HEK293 (cell line): Measurements from ENCODE around the gene NUP153.
A peak's percentile ranks its signal among the peaks of the same experiment; 100 is the strongest.

Experiments used
- CTCF ChIA-PET: fragments of 350-600 bp; formaldehyde crosslinking; extraction: SDS; loops from one replicate; lab custom pipeline; 2021; ENCODE audit warnings: antibody characterized with exemption; lab: Yijun Ruan, JAX
- POLR2A ChIA-PET: fragments of 300-600 bp; formaldehyde crosslinking; extraction: SDS; loops from one replicate; lab custom pipeline; 2020; ENCODE audit warnings: antibody characterized with exemption, inconsistent platforms; lab: Yijun Ruan, JAX
- H3K27ac ChIP-seq: fragments of 200-500 bp; sonication (Bioruptor generic); 2 replicates; pipeline ENCODE4 v1.5.1; 2014; ENCODE audit warnings: low read depth, low read length, control low read depth, inconsistent platforms; ENCODE audit errors: extremely low read depth
- H3K36me3 ChIP-seq, 2 experiments: fragments of 200-500 bp in 1 of 2; sonication (Bioruptor generic) in 1 of 2; 1 replicate in 1 of 2; 2 replicates in 1 of 2; pipeline ENCODE4 v1.5.1; 2014 to 2017; ENCODE audit warnings: inconsistent platforms in 2 of 2, low read length in 2 of 2; ENCODE audit not compliant: control insufficient read depth in 2 of 2, insufficient read depth in 1 of 2
- H3K4me1 ChIP-seq: fragments of 200-500 bp; sonication (Bioruptor generic); 2 replicates; pipeline ENCODE4 v1.5.1; 2014; ENCODE audit warnings: mild to moderate bottlenecking, low read length, inconsistent platforms; ENCODE audit not compliant: control insufficient read depth, insufficient read depth
- H3K4me3 ChIP-seq: 2 replicates; pipeline ENCODE4 v1.5.1; 2011; ENCODE audit warnings: low read depth, mild to moderate bottlenecking, control low read depth, low read length, moderate library complexity
- H3K9me3 ChIP-seq: fragments of 200-500 bp; sonication (Bioruptor generic); 2 replicates; pipeline ENCODE4 v1.5.1; 2014; ENCODE audit warnings: low read depth, low read length, inconsistent platforms; ENCODE audit not compliant: control insufficient read depth, insufficient read depth
- BCL11A ChIP-seq: fragments of 450-650 bp; formaldehyde crosslinking; IDR thresholded peaks from 2 replicates; pipeline ENCODE4 v1.5.1; 2016; ENCODE audit warnings: low read depth, missing biosample characterization, missing genetic modification characterization
- HOXD13 ChIP-seq: sonication (generic); formaldehyde crosslinking; IDR thresholded peaks from 2 replicates; pipeline ENCODE4 v1.8.0; 2022; ENCODE audit warnings: missing genetic modification reagents, borderline replicate concordance
- KLF10 ChIP-seq: fragments of 450-650 bp; IDR thresholded peaks from 2 replicates; pipeline ENCODE4 v1.5.1; 2018; ENCODE audit warnings: missing biosample characterization, mild to moderate bottlenecking, missing genetic modification characterization
- KLF7 ChIP-seq: fragments of 450-650 bp; formaldehyde crosslinking; IDR thresholded peaks from 2 replicates; pipeline ENCODE4 v1.5.1; 2016; ENCODE audit warnings: missing biosample characterization, missing genetic modification characterization, borderline replicate concordance
- KLF8 ChIP-seq: fragments of 450-650 bp; formaldehyde crosslinking; IDR thresholded peaks from 2 replicates; pipeline ENCODE4 v1.5.1; 2016; ENCODE audit warnings: missing biosample characterization, missing genetic modification characterization
- PATZ1 ChIP-seq: fragments of 450-650 bp; formaldehyde crosslinking; IDR thresholded peaks from 2 replicates; pipeline ENCODE4 v1.5.1; 2016; ENCODE audit warnings: missing biosample characterization, missing genetic modification characterization
- SP2 ChIP-seq: fragments of 450-650 bp; formaldehyde crosslinking; IDR thresholded peaks from 2 replicates; pipeline ENCODE4 v1.5.1; 2016; ENCODE audit warnings: missing biosample characterization, missing genetic modification characterization
- SP3 ChIP-seq: fragments of 450-650 bp; formaldehyde crosslinking; IDR thresholded peaks from 2 replicates; pipeline ENCODE4 v1.5.1; 2016; ENCODE audit warnings: missing biosample characterization, missing genetic modification characterization
- YY1 ChIP-seq: fragments of 450-650 bp; formaldehyde crosslinking; IDR thresholded peaks from 2 replicates; pipeline ENCODE4 v1.5.1; 2018; ENCODE audit warnings: missing biosample characterization, missing genetic modification characterization
- YY2 ChIP-seq: fragments of 450-650 bp; formaldehyde crosslinking; IDR thresholded peaks from 2 replicates; pipeline ENCODE4 v1.5.1; 2016; ENCODE audit warnings: missing biosample characterization, missing genetic modification characterization
- ZBTB1 ChIP-seq: fragments of 450-650 bp; formaldehyde crosslinking; IDR thresholded peaks from 2 replicates; pipeline ENCODE4 v1.5.1; 2016; ENCODE audit warnings: missing biosample characterization, missing genetic modification characterization
- ZNF10 ChIP-seq: fragments of 450-650 bp; formaldehyde crosslinking; IDR thresholded peaks from 2 replicates; pipeline ENCODE4 v1.5.1; 2017; ENCODE audit warnings: missing biosample characterization, missing genetic modification characterization
- ZNF155 ChIP-seq: fragments of 450-650 bp; formaldehyde crosslinking; IDR thresholded peaks from 2 replicates; pipeline ENCODE4 v1.5.1; 2016; ENCODE audit warnings: missing biosample characterization, missing genetic modification characterization
- ZNF2 ChIP-seq: fragments of 450-650 bp; formaldehyde crosslinking; IDR thresholded peaks from 2 replicates; pipeline ENCODE4 v1.5.1; 2016; ENCODE audit warnings: missing biosample characterization, missing genetic modification characterization
- ZNF24 ChIP-seq: fragments of 450-650 bp; formaldehyde crosslinking; IDR thresholded peaks from 2 replicates; pipeline ENCODE4 v1.5.1; 2016; ENCODE audit warnings: missing biosample characterization, missing genetic modification characterization
- ZNF280D ChIP-seq: fragments of 450-650 bp; formaldehyde crosslinking; IDR thresholded peaks from 2 replicates; pipeline ENCODE4 v1.5.1; 2016; ENCODE audit warnings: missing biosample characterization, missing genetic modification characterization
- ZNF341 ChIP-seq: fragments of 450-650 bp; formaldehyde crosslinking; IDR thresholded peaks from 2 replicates; pipeline ENCODE4; 2016; ENCODE audit warnings: low read depth, missing biosample characterization, missing genetic modification characterization
- ZNF48 ChIP-seq: fragments of 450-650 bp; formaldehyde crosslinking; IDR thresholded peaks from 2 replicates; pipeline ENCODE4 v1.5.1; 2016; ENCODE audit warnings: missing biosample characterization, missing genetic modification characterization
- ZNF514 ChIP-seq: fragments of 450-650 bp; formaldehyde crosslinking; IDR thresholded peaks from 2 replicates; pipeline ENCODE4 v1.5.1; 2016; ENCODE audit warnings: missing biosample characterization, missing genetic modification characterization
- ZNF558 ChIP-seq: fragments of 450-650 bp; formaldehyde crosslinking; IDR thresholded peaks from 2 replicates; pipeline ENCODE4 v1.5.1; 2016; ENCODE audit warnings: missing biosample characterization, missing genetic modification characterization
- ZNF580 ChIP-seq: fragments of 450-650 bp; formaldehyde crosslinking; IDR thresholded peaks from 2 replicates; pipeline ENCODE4 v1.5.1; 2016; ENCODE audit warnings: missing biosample characterization, missing genetic modification characterization
- ZNF600 ChIP-seq: fragments of 450-650 bp; formaldehyde crosslinking; IDR thresholded peaks from 2 replicates; pipeline ENCODE4 v1.5.1; 2016; ENCODE audit warnings: missing biosample characterization, missing genetic modification characterization
- ZNF624 ChIP-seq: fragments of 450-650 bp; formaldehyde crosslinking; IDR thresholded peaks from 2 replicates; pipeline ENCODE4 v1.5.1; 2017; ENCODE audit warnings: missing biosample characterization, missing genetic modification characterization
- ZNF629 ChIP-seq: fragments of 450-650 bp; formaldehyde crosslinking; IDR thresholded peaks from 2 replicates; pipeline ENCODE4 v1.5.1; 2017; ENCODE audit warnings: missing biosample characterization, missing genetic modification characterization
- ZNF660 ChIP-seq: fragments of 450-650 bp; IDR thresholded peaks from 2 replicates; pipeline ENCODE4 v1.5.1; 2018; ENCODE audit warnings: missing biosample characterization, mild to moderate bottlenecking, missing genetic modification characterization
- ZNF692 ChIP-seq: fragments of 450-650 bp; formaldehyde crosslinking; IDR thresholded peaks from 2 replicates; pipeline ENCODE4 v1.5.1; 2016; ENCODE audit warnings: missing biosample characterization, missing genetic modification characterization
- ZNF704 ChIP-seq: fragments of 450-650 bp; formaldehyde crosslinking; IDR thresholded peaks from 2 replicates; pipeline ENCODE4 v1.5.1; 2016; ENCODE audit warnings: missing biosample characterization, missing genetic modification characterization
- ZNF76 ChIP-seq: fragments of 450-650 bp; formaldehyde crosslinking; IDR thresholded peaks from 2 replicates; pipeline ENCODE4; 2016; ENCODE audit warnings: low read depth, missing biosample characterization, missing genetic modification characterization, borderline replicate concordance
- ZSCAN30 ChIP-seq: fragments of 450-650 bp; IDR thresholded peaks from 2 replicates; pipeline ENCODE4 v1.5.1; 2018; ENCODE audit warnings: missing biosample characterization, mild to moderate bottlenecking, missing genetic modification characterization, moderate library complexity

Gene NUP153

GRCh38 chr6:17599877-17600526 lies 106.7 kb downstream of the NUP153 start, which contains the start of gene FAM8A1:
TSS of gene FAM8A1 (plus strand) at chr6:17600302. CDS start at chr6:17600410, 108 bp downstream.
- Histone ChIP-seq H3K27ac (peak within 1 kb of the TSS; percentile 66), H3K4me3 (peak within 1 kb of the TSS; percentile 81), H3K9me3 (no peaks in the 10 kb centered on the region), H3K4me1 (peaks cover 6% of the 10 kb centered on the region), H3K36me3 (peaks cover 13 to 26% of the 10 kb centered on the region in 2 experiments)
- CTCF ChIA-PET = interaction anchor here (0.6 to 1.2 kb wide), 5 partner anchors 15 to 245 kb away, joined by 3 to 4 read pairs (median 3); no protein-coding TSS in a partner anchor
- POLR2A ChIA-PET = interaction anchor here (0.6 to 2.0 kb wide), 33 partner anchors 9 to 974 kb away, joined by 3 to 20 read pairs (median 4); partner anchors contain the start of genes CAP2 and NUP153
- TF ChIP-seq ZBTB1 (tag by site-specific recombination) = peak; percentile 96
- 0 out of 2 replicates have a peak, but pooled peaks have one; percentile 31 for TF ChIP-seq YY1 (tag by site-specific recombination)
- no peak for TF ChIP-seq ZNF624
- peak; percentile 60; the same call in 1 of the 2 replicates for TF ChIP-seq ZNF2 (tag by site-specific recombination)
- TF ChIP-seq ZNF660 (tag by site-specific recombination) = peak; percentile 16; the same call in 1 of the 2 replicates
- TF ChIP-seq SP2 (tag by site-specific recombination) = peak; percentile 94
- TF ChIP-seq YY2 = peak; percentile 36; the same call in 1 of the 2 replicates
- peak; percentile 95 for TF ChIP-seq PATZ1 (tag by site-specific recombination)
- TF ChIP-seq ZNF24 (tag by site-specific recombination) = peak; percentile 70; the same call in 1 of the 2 replicates
- TF ChIP-seq ZNF514 = no peak
- peak; percentile 88 for TF ChIP-seq KLF8
- TF ChIP-seq ZNF558 = no peak
- TF ChIP-seq ZNF155 (tag by site-specific recombination) = no peak
- TF ChIP-seq ZNF629 (tag by site-specific recombination) = peak; percentile 85
- TF ChIP-seq ZNF280D (tag by site-specific recombination) = 0 out of 2 replicates have a peak, but pooled peaks have one; percentile 44
- TF ChIP-seq BCL11A (tag by site-specific recombination) = no peak
- TF ChIP-seq ZNF692 (tag by site-specific recombination) = peak; percentile 60; the same call in 1 of the 2 replicates
- TF ChIP-seq ZNF580 = 0 out of 2 replicates have a peak, but pooled peaks have one; percentile 19
- TF ChIP-seq ZNF76 (tag by site-specific recombination) = peak; percentile 73
- TF ChIP-seq KLF10 (tag by site-specific recombination) = peak; percentile 68; the same call in 1 of the 2 replicates
- no peak for TF ChIP-seq ZNF48 (tag by site-specific recombination)
- TF ChIP-seq HOXD13 = no peak
- peak; percentile 63; the same call in 1 of the 2 replicates for TF ChIP-seq KLF7
- peak; percentile 66; the same call in 1 of the 2 replicates for TF ChIP-seq ZNF10 (tag by site-specific recombination)
- no peak for TF ChIP-seq ZNF704 (tag by site-specific recombination)
- peak; percentile 54 for TF ChIP-seq ZNF341 (tag by site-specific recombination)
- TF ChIP-seq SP3 (tag by site-specific recombination) = peak; percentile 94
- TF ChIP-seq ZNF600 (tag by site-specific recombination) = peak; percentile 57
- peak; percentile 5; the same call in 1 of the 2 replicates for TF ChIP-seq ZSCAN30 (tag by site-specific recombination)
